HG02970 (cell line): Measurements from ENCODE around the gene CCDC169.
"Not testable (repeated sequence)": the region's sequence is repeated elsewhere in the genome, so short reads cannot be mapped to it uniquely, and the experiment has no call there.

Experiments
- ATAC-seq: cut with Tn5 transposase; IDR thresholded peaks from one replicate; pipeline ENCODE4 v1.9.1; 2021; ENCODE audit warnings: mild to moderate bottlenecking, moderate library complexity, moderate number of reproducible peaks; ENCODE audit not compliant: unreplicated experiment, low FRiP score

CCDC169 gene

DNA sequence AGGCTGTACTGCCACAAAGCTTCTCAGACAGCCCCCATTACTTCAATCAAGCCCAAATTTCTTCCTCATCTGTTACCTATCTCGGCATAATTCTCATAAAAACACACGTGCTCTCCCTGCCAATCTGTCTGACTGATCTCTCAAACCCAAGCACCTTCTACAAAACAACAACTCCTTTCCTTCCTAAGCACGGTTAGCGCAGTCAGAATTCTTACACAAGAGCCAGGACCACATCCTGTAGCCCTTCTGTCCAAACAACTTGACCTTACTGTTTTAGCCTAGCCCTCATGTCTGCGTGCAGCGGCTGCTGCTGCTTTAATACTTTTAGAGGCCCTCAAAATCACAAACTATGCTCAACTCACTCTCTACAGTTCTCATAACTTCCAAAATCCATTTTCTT, 22.2 kb upstream of the CCDC169 start:
- not testable (repeated sequence) for ATAC-seq

DNA sequence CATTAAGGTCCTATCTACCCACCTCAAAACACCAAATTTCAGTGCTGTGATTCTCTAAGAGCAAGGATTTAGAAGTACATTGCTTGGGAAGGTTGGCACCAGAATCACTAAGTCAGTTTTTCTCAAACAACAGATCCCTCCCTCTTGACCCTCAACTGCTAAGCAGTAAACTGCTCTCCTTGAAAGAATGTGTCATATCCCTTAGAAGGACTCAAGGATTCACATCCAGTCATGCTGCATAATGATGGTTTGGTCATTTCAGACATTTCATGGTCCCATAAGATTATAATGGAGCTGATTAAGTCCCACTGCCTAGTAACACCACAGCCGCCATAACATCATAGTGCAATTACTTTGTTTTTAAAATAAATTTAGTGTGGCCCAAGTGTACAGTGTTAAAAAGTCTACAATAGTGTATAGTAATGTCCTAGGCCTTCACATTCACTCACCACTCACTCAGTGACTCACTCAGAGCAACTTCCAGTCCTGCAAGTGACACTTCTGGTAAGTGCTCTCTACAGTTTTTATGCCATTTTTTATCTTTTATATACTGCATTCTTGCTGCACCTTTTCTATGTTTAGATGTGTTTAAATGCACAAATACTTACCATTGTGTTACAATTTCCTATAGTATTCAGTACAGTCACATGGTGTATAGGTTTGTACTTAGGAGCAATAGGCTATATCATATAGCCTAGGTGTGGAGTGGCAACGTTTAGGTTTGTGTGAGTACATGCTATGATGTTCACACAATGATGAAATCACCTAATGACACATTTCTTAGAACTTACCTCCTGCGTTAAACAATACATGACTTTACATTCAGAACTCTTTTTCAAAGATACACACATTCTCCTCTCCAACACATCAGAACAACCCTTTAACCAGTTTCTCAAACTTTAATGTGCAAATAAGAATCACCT, 15.7 kb upstream of the CCDC169 start:
- ATAC-seq = no peak

DNA sequence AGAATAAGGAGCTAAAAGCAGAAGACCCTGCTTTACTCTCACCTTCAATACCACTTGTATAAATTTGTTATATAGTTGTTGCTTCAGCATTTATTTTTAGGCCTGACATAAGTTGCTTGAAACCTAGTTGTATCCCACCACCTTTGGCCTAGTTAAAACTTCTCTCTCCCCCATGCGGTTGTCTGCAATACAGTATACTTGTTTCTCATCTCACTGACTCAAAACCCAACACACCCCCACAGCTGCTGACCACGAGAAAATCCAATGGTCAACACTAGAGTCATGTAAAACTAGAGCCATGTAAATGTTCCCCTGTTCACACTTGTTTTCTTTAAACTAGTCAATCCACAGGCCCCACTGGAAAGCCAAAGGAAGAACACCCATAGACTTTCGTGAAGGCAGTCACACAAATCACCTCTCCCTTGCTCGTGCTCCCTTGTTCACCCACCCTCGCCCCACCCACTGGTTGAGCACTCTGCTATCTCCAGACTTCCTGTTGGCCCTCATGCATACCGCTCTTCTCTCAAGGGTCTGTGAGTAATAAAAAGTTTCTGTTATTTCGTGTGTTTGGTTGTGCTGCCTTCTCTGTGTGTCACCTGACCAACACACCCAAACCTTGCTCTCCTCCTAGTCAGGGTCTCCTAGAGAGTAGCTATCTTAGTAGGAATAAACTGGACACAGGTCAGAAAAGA, 12.9 kb upstream of the CCDC169 start:
- ATAC-seq = no peak

DNA sequence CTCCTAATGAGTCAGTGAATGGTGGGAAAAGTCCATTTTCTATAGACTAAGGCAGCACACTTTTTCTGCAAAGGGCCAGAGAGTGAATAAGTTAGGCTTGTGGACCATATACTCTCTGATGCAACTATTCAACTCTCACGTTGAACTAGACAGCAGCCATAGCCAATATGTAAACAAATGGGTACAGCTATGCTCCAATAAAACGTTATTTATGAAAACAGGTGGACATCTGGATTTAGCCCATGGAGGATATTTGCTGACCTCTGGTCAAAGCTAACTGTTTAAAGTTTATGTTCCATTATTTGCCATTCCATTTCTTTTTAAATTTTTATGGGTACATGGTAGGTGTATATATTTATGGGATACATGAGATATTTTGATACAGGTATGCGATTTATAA, 4.7 kb upstream of the CCDC169 start:
- no peak for ATAC-seq

DNA sequence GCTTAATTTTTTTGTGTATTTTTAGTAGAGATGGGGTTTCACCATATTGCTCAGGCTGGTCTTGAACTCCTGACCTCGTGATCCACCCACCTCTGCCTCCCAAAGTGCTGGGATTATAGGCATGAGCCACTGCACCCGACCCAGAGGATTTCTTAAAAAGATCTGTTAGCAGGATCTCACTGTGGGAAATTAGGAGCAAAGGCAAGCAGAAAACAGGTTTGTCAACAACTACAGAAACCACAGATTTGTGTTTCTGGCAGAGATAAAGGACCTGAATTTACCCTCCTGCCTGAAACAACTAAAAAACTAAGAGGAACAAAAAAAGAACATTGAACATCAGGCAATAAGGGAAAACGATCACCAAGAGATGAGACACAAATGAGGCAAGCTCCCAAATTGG, 1.9 kb upstream of the CCDC169 start:
- not testable (repeated sequence) for ATAC-seq

DNA sequence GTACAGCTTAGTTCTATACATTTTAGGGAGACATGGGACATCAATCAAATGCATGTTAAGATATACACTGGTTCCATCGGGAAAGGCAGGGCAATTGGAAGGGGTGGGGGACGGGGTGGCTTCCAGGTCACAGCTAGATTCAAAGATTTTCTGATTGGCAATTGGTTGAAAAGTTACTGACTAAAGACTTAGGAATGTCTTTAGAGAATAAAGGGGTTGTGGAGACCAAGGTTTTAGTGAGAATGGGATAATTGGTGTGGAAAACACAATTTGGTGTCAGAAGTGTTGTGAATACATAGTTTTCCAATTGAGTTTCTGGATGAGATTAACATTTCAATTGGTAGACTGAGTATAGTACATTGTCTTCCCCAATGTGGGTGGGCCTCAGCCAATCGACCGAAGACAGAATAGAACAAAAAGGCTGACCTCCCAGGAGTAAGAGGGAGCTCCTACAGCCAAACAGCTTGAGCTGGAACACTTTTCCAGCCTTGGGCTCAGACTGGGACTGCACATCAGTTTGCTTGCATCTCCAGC, 988 bp upstream of the CCDC169 start:
- no peak for ATAC-seq

DNA sequence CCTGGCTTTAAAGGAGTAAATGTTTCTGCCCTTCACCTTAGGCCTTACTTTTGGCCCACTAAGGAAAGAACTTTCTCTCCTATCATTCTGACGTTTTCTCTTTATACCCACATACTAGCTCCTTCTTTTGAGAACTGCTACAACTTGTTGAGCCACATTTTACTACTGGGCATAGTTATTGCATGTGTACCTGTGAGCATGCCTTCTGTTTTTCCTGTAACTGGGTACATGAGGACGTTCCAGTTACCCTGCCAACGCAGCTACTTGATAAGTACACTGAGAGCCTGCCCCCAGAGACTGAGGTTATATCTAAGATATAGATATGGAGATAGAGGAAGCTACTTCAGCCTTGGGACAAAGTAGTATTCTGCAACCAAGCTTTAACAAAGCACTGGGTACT, 3.5 kb downstream of the CCDC169 start:
- ATAC-seq = no peak

DNA sequence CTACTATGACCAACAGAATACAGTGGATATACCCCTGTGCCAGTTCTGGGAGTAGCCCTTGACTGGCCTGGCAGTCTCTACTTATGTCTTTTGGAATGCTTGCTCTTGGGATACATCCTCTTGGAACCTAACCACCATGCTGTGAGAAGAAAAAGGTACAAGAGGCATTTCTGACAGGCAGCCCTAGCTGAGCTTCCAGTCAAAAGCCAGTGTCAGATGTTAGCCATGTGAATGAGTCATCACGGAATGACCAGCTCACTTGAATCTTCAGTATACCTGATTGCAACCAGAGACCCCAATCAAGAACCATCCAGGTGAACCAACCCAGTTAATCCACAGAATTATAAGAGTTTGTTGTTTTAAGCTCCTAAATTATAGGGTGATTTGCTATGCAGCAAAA, 4.1 kb downstream of the CCDC169 start:
- ATAC-seq = no peak

DNA sequence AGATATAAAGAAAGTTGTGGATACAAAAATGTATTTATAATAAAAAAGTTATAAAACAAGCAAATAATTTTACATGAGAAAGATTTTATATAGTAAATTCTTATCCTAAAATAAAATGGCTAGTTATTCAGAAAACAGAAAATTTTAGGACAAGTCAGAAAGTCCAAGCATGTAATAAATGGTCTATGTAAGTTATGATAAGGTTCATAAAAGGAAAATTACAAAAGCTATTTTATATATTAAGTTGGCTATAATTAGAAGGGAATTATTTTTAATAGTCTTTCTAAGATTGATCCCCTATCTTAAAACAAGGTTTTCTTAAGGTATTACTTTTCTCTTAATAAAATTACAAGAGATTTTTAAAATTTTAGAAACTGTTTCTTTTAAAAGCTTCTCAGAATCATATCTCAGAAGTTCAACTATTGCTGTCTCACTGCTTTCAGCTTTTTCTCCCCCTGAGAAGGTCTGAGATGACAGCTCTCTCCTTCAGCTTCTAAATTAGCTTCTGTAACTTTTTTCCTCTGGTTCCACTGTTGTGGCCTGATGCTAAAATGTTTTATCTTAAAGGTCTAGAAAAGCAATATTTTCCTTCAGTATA, 8.7 kb downstream of the CCDC169 start:
- no peak for ATAC-seq

DNA sequence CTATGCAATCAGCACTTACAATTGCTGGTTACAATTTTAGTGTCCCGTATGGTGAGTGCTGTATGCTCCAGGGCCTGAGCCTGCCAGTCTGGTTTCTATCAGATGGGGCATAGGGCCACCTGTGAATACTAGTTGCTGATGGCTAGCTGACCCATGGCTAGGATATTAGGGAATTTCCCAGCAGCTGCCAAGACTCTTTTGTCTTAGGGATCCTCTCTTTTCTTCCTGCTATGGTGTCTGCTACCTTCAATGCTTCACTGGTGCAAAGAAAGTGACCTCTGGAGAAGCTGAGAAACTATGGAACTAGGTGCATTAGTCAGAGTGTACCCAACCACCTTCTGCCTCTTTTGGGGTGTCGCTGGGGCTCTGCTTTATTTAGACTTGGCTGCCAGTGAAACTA, 11.6 kb downstream of the CCDC169 start:
- no peak for ATAC-seq

DNA sequence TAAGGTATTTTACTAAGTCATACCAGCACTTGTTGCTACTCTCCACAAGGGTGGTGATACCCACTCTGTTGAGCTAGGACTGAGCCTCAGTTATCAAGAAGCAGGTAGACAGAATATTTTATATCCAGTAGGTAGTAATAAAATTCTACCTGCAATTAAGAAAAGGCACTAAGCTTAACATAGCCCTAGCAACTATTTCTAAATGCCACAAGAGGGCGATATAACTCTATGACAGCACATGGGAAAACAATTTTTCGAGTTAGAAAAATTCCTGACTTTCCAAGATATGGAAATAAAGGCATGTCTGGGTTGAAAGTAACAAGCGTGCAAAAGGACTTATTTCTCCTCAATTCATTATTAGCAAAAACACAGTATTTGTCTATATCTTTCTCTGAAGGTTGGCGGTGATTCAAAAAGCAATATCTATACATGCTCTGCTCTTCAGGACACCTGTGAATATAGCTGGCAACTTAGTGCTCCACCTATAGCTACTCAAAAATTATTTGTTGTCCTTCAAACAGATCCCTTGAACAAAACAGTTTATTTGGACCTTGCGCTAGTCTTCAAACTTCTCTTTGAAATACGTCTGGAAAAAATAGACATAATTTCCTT, 14.7 kb downstream of the CCDC169 start:
- no peak for ATAC-seq

DNA sequence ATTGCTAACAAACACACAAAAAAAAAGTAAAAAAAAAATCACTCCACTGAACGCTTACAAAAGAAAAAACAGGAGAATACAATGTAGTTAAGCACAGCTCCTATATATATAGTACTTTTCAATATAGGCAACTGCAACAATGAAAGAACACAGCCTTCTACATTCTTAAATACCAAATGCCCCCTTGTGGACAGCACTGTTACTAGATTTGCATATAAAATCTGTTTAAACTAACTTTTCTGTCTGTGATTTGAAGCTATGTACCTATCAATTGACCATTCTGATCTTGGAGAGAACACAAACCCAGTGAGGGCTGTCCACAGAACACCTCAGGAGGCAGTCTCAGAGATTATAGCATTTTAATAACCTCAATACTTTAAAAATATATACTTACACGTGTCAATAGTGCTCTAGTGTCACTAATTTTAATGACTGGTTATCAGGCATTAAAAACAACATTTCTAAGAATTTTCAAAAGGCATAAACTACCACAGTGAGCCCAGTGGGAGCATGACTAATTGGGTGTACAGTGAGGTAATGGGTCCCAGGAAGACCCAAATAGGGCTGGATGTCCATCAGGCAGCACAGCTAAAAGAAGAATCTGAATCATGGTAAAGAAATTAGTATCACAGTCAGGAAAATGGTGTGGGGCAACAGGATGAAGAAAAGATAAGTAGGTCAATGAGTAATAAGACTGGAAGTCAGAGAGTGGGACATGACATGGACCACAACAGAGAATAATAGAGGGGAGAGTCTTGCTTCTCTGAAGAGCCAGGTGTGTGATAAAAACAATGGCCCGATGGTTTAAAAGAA, 22.2 kb downstream of the CCDC169 start:
- no peak for ATAC-seq

DNA sequence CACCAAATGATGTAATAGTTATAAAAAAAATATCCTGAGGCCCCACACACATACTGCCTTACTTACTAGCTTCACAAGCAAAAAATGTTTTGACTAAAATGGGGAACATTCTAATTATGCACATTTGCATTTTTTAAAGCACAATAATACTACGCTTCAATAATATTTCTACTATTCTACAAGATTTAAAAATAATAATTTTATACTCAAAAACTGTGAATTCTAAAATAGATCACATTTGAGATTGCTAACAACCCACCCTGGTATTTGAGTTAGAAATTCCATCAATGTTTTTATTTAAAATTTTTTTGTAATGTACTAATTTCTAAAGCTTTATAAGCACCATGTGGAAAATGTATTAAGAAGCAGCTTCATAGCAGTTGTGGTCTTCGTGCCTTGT, 24.2 kb downstream of the CCDC169 start:
- ATAC-seq = no peak

DNA sequence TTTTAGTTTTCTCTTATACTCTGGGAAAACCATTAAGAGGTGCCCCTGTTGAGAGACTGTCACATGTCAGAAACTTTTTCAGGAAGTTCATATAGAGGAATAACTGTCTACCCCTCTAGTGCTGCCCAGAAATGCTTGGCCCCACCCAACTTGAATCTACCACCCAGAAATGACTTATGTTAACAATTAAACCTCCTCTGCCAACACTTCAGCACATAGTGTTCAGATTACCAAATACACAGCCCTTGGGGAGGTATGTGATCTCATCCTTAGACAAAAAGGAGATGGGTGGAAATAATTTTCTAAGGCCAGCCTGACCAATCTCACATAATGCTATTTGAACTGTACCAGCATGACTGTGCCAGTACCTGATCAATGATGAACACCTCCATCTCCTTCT, 35.6 kb downstream of the CCDC169 start:
- ATAC-seq = no peak

DNA sequence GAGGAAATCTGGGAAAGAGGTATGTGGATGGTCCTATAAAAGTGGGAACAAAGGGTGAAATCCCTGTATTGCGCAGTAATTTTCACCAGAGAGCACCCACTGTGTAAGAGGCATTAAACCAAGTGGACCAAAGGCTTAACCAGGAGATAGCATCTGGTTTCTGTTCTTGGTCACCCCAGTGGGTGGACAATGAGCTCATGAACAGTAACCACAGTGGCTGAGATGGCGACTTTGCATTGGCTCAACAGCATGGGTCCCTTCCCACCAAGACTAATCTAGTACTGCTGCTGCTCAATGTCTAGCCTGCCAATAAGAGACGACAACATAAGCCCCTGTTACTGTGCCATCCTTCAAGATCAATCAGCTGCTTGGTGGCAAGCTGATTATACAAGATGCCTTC, 36.6 kb downstream of the CCDC169 start:
- no peak for ATAC-seq

DNA sequence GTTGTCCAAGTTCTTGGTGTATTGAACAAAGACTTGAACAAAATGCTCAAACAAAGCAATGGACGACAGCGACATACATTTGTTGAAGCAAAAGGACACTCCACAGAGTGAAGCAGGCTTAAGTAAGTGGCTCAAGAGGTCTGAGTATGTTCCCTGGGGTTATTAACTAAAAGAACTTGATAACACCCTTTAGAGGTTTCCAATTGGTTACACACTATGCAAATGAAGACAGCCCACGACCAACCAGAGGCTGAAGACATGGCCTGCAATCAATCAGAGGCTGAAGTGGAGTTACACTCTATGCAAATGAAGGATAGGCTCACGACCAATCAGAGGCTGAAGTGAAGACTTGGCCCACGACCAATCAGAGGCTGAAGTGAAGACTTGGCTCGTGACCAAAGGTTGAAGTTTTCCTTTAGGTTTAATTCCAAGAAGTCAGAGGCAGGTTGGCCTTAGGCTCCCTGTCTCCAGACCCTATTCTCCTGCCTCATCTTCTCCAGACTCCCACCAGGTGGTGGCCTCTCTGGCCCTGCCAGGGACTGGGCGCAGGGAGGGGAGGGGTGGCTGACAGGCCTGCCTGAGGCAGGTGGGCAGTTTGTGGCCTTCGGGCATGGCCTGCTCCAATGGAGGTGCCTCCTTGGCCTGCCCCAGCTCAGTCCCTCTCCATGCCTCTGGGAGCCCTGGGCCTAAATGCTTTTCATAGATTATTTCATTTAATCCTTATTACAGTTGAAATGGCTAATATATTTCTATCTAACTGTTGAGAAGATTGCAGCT, 38.1 kb downstream of the CCDC169 start:
- no peak for ATAC-seq

DNA sequence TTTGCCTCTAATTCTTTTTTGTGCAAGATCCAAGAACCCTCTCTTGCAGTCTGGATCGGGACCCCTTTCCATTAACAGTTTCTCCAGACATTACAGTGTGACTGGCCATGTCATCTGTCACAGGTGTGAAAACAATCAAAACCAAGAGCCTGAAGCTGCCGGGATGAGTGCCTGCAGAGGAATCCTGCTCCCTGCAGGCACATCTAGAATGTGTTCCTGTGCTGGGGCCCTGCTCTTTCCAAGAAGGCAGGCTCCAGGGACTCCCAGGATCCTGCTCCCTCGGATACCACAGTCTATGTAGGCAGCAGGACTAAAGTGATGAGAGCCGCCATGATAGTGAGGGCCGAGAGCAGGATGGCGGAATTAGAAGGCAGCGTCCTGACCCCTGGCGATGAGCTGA, 38.8 kb downstream of the CCDC169 start:
- no peak for ATAC-seq

DNA sequence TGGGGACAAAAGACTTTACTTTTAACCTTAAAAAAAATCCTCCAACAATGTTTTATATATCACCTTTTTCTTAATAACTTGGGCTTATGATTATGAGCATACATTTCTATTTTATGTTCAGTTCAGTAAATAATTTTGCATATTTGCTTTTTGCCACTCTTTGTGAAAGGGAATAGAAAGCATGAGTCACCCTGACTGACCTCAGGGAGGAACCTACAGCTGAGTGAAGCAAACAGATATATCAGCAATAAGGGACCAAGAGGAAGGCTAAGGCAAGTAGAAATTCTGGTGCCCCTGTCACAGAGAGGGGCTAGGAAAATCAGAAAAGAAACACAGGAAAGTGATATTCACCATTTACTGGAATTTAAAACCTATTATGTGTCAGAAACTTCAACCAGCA, 46.1 kb downstream of the CCDC169 start:
- no peak for ATAC-seq

DNA sequence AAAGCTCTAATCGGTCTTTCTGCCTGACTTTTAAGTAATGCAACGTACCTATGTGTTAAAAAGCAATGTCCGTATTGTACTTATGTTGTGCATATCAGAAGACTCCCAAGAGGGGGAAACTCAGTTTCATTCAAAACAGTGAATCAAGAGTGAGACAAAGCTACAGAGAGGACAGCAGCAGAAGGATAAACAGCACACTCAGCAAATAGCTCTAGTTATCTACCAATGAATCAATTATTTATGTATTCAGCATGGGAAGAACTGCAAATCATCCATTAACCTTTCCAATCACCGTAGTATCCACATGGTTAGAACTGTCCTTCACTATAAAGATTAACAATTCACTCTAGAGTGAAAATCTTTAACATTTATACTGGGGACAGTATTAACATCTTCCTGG, 46.6 kb downstream of the CCDC169 start:
- ATAC-seq = no peak
